ENCODE measurements around the gene BYSL.

The BYSL gene

GRCh38 chr6:41920921-41921711 lies at the start of gene BYSL, which contains the start of gene MED20:
Gene BYSL (plus strand): TSS chr6:41921499. CDS start chr6:41921563, 64 bp downstream.
Gene MED20 (minus strand): TSS chr6:41921139. CDS start chr6:41921018, 121 bp downstream.
- DNase-seq (ENCODE audit: extremely low spot score): peak; percentile 92
- CTCF ChIA-PET: interaction anchor here (0.5 to 2.2 kb wide), 20 partner anchors 9 to 216 kb away, joined by 3 to 18 read pairs (median 4); partner anchors contain the start of gene TOMM6
- TF ChIP-seq TARDBP (IDR thresholded peaks at IDR 0.05): no peak
- no peak; the same call in 1 of the 2 replicates for TF ChIP-seq LEF1 (IDR thresholded peaks at IDR 0.05; ENCODE audit: borderline replicate concordance)
- no peak for TF ChIP-seq SUZ12 (IDR thresholded peaks at IDR 0.05)
- peak; percentile 77 for TF ChIP-seq SP1 (IDR thresholded peaks at IDR 0.05)
- TF ChIP-seq L3MBTL2 (conservative IDR thresholded peaks at IDR 0.05): peak; percentile 96
- TF ChIP-seq PKNOX1 (IDR thresholded peaks at IDR 0.05): peak; percentile 64
- TF ChIP-seq ARNT (IDR thresholded peaks at IDR 0.05): no peak
- TF ChIP-seq NFRKB (IDR thresholded peaks at IDR 0.05): no peak
- no peak for TF ChIP-seq HDGF (IDR thresholded peaks at IDR 0.05; ENCODE audit: borderline replicate concordance)
- TF ChIP-seq BHLHE40 (IDR thresholded peaks at IDR 0.05; ENCODE audit: borderline replicate concordance): no peak
- no peak for TF ChIP-seq ZNF384 (IDR thresholded peaks at IDR 0.05)
- no peak for TF ChIP-seq CTBP1 (IDR thresholded peaks at IDR 0.05; ENCODE audit: borderline replicate concordance)
- POLR2A ChIA-PET: interaction anchor here (0.6 to 3.6 kb wide), 19 partner anchors 8 to 342 kb away, joined by 3 to 54 read pairs (median 6); partner anchors contain the start of genes CCND3 and TOMM6

GRCh38 chr6:41871691-41872090 lies 49.6 kb upstream of the BYSL start:
- POLR2A ChIA-PET: no interaction called here
- CTCF ChIA-PET: interaction anchor here (0.6 kb wide), 1 partner anchor 110 kb away, joined by 3 read pairs; no protein-coding TSS in a partner anchor
- DNase-seq (ENCODE audit: extremely low spot score): no peak
- TF ChIP-seq HDGF (IDR thresholded peaks at IDR 0.05; ENCODE audit: borderline replicate concordance) (no peak), NFRKB (IDR thresholded peaks at IDR 0.05) (no peak), SP1 (IDR thresholded peaks at IDR 0.05) (no peak), FOXM1 (IDR thresholded peaks at IDR 0.05; ENCODE audit: borderline replicate concordance) (no peak), PKNOX1 (IDR thresholded peaks at IDR 0.05) (no peak), ARNT (IDR thresholded peaks at IDR 0.05) (no peak)

- POLR2A ChIA-PET: no interaction called here
- CTCF ChIA-PET: no interaction called here
- TF ChIP-seq FOXA1 (IDR thresholded peaks at IDR 0.05) (no peak), FOXM1 (IDR thresholded peaks at IDR 0.05; ENCODE audit: borderline replicate concordance) (no peak), SP1 (IDR thresholded peaks at IDR 0.05) (no peak), ZNF384 (IDR thresholded peaks at IDR 0.05) (no peak), TARDBP (IDR thresholded peaks at IDR 0.05) (no peak), FOXK2 (IDR thresholded peaks at IDR 0.05) (no peak), PKNOX1 (IDR thresholded peaks at IDR 0.05) (no peak), SUZ12 (IDR thresholded peaks at IDR 0.05) (no peak), BHLHE40 (IDR thresholded peaks at IDR 0.05; ENCODE audit: borderline replicate concordance) (no peak), CTBP1 (IDR thresholded peaks at IDR 0.05; ENCODE audit: borderline replicate concordance) (no peak), NFRKB (IDR thresholded peaks at IDR 0.05) (no peak), L3MBTL2 (conservative IDR thresholded peaks at IDR 0.05) (no peak), ELF4 (IDR thresholded peaks at IDR 0.05) (no peak), LEF1 (IDR thresholded peaks at IDR 0.05; ENCODE audit: borderline replicate concordance) (no peak), HDGF (IDR thresholded peaks at IDR 0.05; ENCODE audit: borderline replicate concordance) (no peak), ARNT (IDR thresholded peaks at IDR 0.05) (no peak)
- DNase-seq (ENCODE audit: extremely low spot score): no peak
Measured at GRCh38 chr6:41872147-41872546, 49.2 kb upstream of the BYSL start.

- no peak for DNase-seq (ENCODE audit: extremely low spot score)
- ChIA-PET POLR2A (no interaction called here), CTCF (interaction anchor here (1.2 kb wide), 1 partner anchor 28 kb away, joined by 4 read pairs; no protein-coding TSS in a partner anchor)
- TF ChIP-seq SP1 (IDR thresholded peaks at IDR 0.05): no peak
- no peak for TF ChIP-seq FOXK2 (IDR thresholded peaks at IDR 0.05)
- TF ChIP-seq LEF1 (IDR thresholded peaks at IDR 0.05; ENCODE audit: borderline replicate concordance): no peak
Measured at GRCh38 chr6:41874741-41875140, 46.6 kb upstream of the BYSL start.

GRCh38 chr6:41877051-41877680 lies 44.1 kb upstream of the BYSL start:
- ChIA-PET POLR2A (no interaction called here), CTCF (no interaction called here)

GRCh38 chr6:41878246-41878645 lies 43.1 kb upstream of the BYSL start:
- TF ChIP-seq SUZ12 (IDR thresholded peaks at IDR 0.05) (no peak), ARNT (IDR thresholded peaks at IDR 0.05) (no peak), FOXM1 (IDR thresholded peaks at IDR 0.05; ENCODE audit: borderline replicate concordance) (no peak), ELF4 (IDR thresholded peaks at IDR 0.05) (no peak), SP1 (IDR thresholded peaks at IDR 0.05) (no peak), PKNOX1 (IDR thresholded peaks at IDR 0.05) (no peak), FOXA1 (IDR thresholded peaks at IDR 0.05) (no peak), CTBP1 (IDR thresholded peaks at IDR 0.05; ENCODE audit: borderline replicate concordance) (no peak), TARDBP (IDR thresholded peaks at IDR 0.05) (no peak), ZNF384 (IDR thresholded peaks at IDR 0.05) (no peak), FOXK2 (IDR thresholded peaks at IDR 0.05) (no peak), BHLHE40 (IDR thresholded peaks at IDR 0.05; ENCODE audit: borderline replicate concordance) (no peak), NFRKB (IDR thresholded peaks at IDR 0.05) (no peak), LEF1 (IDR thresholded peaks at IDR 0.05; ENCODE audit: borderline replicate concordance) (no peak), L3MBTL2 (conservative IDR thresholded peaks at IDR 0.05) (no peak), HDGF (IDR thresholded peaks at IDR 0.05; ENCODE audit: borderline replicate concordance) (no peak)
- CTCF ChIA-PET: no interaction called here
- DNase-seq (ENCODE audit: extremely low spot score): no peak
- POLR2A ChIA-PET: no interaction called here

More at GRCh38 chr6:41877051-41877680, 44.1 kb upstream of the BYSL start:
- DNase-seq (ENCODE audit: extremely low spot score): no peak
- TF ChIP-seq ZNF384 (IDR thresholded peaks at IDR 0.05): no peak
- TF ChIP-seq TARDBP (IDR thresholded peaks at IDR 0.05): no peak
- TF ChIP-seq NFRKB (IDR thresholded peaks at IDR 0.05): no peak
- no peak for TF ChIP-seq SUZ12 (IDR thresholded peaks at IDR 0.05)
